ENCODE data around the gene LONP2. TPM values are rescaled to one million over a fixed set of nuclear protein-coding genes. Genes with fewer than 3 reads are reported as not detected.

Gene LONP2
- total and polyA plus RNA-seq, 2 experiments from 2014 or later, result 12.4 to 25.2 TPM

DNA sequence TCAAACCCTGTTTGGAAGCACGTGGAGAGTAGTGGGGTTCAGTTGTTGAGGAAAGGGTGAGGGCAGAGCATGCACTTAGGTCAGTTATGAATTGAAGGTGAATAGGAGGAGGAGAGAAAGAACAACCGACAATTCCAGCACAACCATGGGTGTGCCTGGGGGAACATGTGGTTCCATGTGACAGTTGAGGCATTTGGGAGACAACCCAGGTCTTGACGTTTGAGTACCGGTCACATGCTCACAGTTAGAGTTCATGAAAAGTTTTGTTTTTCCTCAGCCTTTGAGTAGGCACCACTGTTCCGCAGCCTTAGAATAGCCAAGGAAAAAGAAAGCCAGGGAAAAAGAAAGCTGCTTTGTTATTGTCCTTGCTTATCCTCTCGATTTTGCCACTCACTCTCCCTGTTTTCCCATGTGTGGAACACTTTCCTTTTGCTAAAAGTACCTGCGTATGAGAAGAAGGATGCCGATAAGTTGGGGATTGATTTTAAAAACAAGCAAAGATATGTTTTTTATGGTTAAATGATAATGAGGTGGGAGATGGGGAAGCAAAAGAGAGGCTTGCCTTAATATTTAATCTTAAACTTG lies 28.8 kb downstream of the LONP2 start (continued):
- TF ChIP-seq CTCF (conservative IDR thresholded peaks at IDR 0.05; ENCODE audit: low read depth in 2 of 2), result no peak

DNA sequence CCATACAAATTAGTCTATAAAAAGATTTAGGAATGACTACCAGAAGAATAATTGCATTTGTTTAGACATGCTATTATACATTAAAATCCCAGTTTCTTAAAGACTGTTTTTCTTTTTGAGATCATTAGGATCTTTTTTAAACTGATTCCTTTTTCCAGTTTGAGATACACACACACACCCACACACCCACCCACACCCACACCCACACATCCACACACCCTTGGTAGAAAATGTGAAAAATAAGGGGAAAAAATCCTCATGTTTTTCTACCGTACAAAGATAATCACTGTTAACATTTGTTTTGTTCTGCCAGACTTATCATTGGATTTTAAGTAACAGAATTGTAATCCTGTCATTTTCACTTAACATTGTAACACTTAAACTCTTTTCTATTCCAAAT lies 30.4 kb downstream of the LONP2 start:
- peaks cover 2% of the 10 kb centered on the region for H3K27me3 Mint-ChIP-seq (ENCODE audit: insufficient read depth, low read depth, poor library complexity)
- no peaks in the 10 kb centered on the region for H3K27me3 ChIP-seq (ENCODE audit: insufficient read depth)
- TF ChIP-seq EZH2 (IDR thresholded peaks at IDR 0.05; ENCODE audit: low read depth, unreplicated experiment) (no peak), CTCF (conservative IDR thresholded peaks at IDR 0.05; ENCODE audit: low read depth in 2 of 2) (no peak), POLR2AphosphoS5 (IDR thresholded peaks at IDR 0.05; ENCODE audit: low read depth) (no peak), STAT1 (IDR thresholded peaks at IDR 0.05; ENCODE audit: unreplicated experiment) (no peak), EZH2phosphoT487 (IDR thresholded peaks at IDR 0.05; ENCODE audit: unreplicated experiment) (no peak), JUNB (IDR thresholded peaks at IDR 0.05; ENCODE audit: unreplicated experiment) (no peak), ZNF331 (CRISPR knock-in tag; IDR thresholded peaks at IDR 0.05; ENCODE audit: low read depth) (no peak), ZNF114 (CRISPR knock-in tag; IDR thresholded peaks at IDR 0.05) (no peak), ZNF462 (CRISPR knock-in tag; IDR thresholded peaks at IDR 0.05) (no peak), CREB1 (CRISPR knock-in tag; IDR thresholded peaks at IDR 0.05; ENCODE audit: low read depth) (no peak)
- TF ChIP-seq, protein P1, sequence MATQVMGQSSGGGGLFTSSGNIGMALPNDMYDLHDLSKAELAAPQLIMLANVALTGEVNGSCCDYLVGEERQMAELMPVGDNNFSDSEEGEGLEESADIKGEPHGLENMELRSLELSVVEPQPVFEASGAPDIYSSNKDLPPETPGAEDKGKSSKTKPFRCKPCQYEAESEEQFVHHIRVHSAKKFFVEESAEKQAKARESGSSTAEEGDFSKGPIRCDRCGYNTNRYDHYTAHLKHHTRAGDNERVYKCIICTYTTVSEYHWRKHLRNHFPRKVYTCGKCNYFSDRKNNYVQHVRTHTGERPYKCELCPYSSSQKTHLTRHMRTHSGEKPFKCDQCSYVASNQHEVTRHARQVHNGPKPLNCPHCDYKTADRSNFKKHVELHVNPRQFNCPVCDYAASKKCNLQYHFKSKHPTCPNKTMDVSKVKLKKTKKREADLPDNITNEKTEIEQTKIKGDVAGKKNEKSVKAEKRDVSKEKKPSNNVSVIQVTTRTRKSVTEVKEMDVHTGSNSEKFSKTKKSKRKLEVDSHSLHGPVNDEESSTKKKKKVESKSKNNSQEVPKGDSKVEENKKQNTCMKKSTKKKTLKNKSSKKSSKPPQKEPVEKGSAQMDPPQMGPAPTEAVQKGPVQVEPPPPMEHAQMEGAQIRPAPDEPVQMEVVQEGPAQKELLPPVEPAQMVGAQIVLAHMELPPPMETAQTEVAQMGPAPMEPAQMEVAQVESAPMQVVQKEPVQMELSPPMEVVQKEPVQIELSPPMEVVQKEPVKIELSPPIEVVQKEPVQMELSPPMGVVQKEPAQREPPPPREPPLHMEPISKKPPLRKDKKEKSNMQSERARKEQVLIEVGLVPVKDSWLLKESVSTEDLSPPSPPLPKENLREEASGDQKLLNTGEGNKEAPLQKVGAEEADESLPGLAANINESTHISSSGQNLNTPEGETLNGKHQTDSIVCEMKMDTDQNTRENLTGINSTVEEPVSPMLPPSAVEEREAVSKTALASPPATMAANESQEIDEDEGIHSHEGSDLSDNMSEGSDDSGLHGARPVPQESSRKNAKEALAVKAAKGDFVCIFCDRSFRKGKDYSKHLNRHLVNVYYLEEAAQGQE (IDR thresholded peaks at IDR 0.05; ENCODE audit: unreplicated experiment), result no peak

More for the DNA sequence above, 30.4 kb downstream of the LONP2 start:
- no peak overlapping the region for H2AFZ ChIP-seq
- H4K20me1 ChIP-seq (replicated peaks; ENCODE audit: insufficient read depth), result no peaks in the 10 kb centered on the region
- no peak for ATAC-seq
- Mint-ChIP-seq H3K9me3 (no peaks in the 10 kb centered on the region), H3K4me3 (no peak overlapping the region), H3K36me3 (ENCODE audit: low read depth) (peaks cover 5% of the 10 kb centered on the region; the same call in 1 of the 3 replicates), H3K4me1 (peaks cover 32% of the 10 kb centered on the region), H3K27ac (no peak overlapping the region)
- H3K9me2 ChIP-seq (ENCODE audit: insufficient read depth), result no peaks in the 10 kb centered on the region
- no peaks in the 10 kb centered on the region for H3F3A ChIP-seq (replicated peaks; ENCODE audit: low read depth)
- no peak overlapping the region for H3K4me2 ChIP-seq
- H3K4me3 ChIP-seq, result no peak overlapping the region
- DNase-seq (ENCODE audit: low spot score), result no peak
- no peak overlapping the region for H3K27ac ChIP-seq (ENCODE audit: low read depth)
- H3K36me3 ChIP-seq (ENCODE audit: insufficient read depth), result no peaks in the 10 kb centered on the region
- H3K4me1 ChIP-seq (ENCODE audit: insufficient read depth), result peaks cover 34% of the 10 kb centered on the region
- H3K79me2 ChIP-seq (replicated peaks; ENCODE audit: insufficient read depth), result no peaks in the 10 kb centered on the region

All from GM23338 (cell line).